ENCODE data around the gene MUC5B. TPM values are rescaled to one million over a fixed set of nuclear protein-coding genes. Genes with fewer than 3 reads are reported as not detected.

The MUC5B gene
- total RNA-seq, 4 donors from 2014 or later, result not detected

GRCh38 chr11:1218788-1219445 is 3.9 kb upstream of the MUC5B start:
- H3K27me3 ChIP-seq, result no peaks in the 10 kb centered on the region
- no peak overlapping the region for H3K27ac ChIP-seq
- TF ChIP-seq CTCF (IDR thresholded peaks at IDR 0.05) (no peak), POLR2A (IDR thresholded peaks at IDR 0.05) (no peak)
- H3K36me3 ChIP-seq, result no peaks in the 10 kb centered on the region
- no peak overlapping the region for H3K4me3 ChIP-seq (replicated peaks in 1 of 3)
- intact Hi-C loops (cut with DNase I), result no loop called here
- DNase-seq, result no peak
- peaks cover 0 to 11% of the 10 kb centered on the region in 2 donors for H3K4me1 ChIP-seq
- 88 to 91% methylated on average over 9 to 15 of the region's 16 CpGs for WGBS, 2 donors
- no peaks in the 10 kb centered on the region for H3K9me3 ChIP-seq

- H3K4me3 ChIP-seq (replicated peaks in 1 of 3), result no peak overlapping the region
- H3K36me3 ChIP-seq, result no peaks in the 10 kb centered on the region
- intact Hi-C loops (cut with DNase I), result no loop called here
- H3K27ac ChIP-seq, result no peak overlapping the region
- TF ChIP-seq CTCF (IDR thresholded peaks at IDR 0.05) (no peak), POLR2A (IDR thresholded peaks at IDR 0.05) (no peak)
- no peak for DNase-seq
- no peaks in the 10 kb centered on the region for H3K9me3 ChIP-seq
- 21 to 90% methylated on average over 2 of the region's 10 CpGs for WGBS, 2 donors
- H3K4me1 ChIP-seq, result peaks cover 0 to 11% of the 10 kb centered on the region in 2 donors
- H3K27me3 ChIP-seq, result no peaks in the 10 kb centered on the region
These were observed 3.4 kb upstream of the MUC5B start for GRCh38 chr11:1219446-1219833.

DNA sequence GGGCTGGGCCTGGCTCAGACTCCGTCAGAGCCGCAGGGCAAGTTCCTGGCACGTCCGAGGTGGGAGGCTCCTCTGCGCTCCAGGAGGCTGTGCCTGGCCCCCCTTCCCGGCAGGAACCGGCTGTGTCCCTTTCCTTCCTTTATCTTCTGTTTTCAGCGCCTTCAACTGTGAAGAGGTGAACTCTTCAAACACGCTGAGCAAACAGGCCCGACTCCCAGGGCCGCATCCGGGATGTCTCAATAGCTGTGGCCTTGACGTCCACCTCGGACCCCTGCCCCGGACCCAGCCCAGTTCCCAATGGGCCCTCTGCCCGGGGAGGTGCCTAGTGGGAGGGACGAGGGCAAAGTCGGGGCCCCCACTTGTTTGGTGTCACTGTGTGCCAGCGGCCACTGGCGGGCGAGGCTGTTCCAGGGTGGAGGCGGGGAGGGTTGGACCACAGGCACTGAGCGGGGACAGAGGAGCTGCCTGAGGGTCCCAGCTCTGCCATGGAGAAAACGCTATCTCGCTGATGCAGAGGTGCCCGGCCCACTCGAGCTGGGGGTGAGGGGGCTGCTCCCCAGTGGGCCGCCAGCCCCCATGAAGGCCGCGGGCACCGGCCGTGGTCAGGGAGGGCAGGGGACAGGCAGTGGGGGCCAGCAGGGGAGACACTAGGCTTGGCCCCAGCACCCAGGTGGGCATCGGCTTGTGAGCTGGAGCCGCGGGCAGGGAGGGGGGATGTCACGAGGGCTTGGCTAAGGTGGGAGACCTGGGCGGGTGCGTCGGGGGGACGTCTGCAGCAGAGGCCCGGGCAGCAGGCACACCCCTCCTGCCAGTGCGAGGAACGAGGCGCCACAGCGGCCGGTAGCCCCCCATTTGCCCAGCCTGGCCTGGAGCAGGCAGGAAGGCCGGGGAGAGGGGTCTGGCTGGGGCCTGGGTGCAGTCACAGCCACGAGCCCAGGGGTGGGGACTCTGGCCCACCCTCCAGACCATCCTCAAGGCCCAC is 2.7 kb upstream of the MUC5B start:
- Histone ChIP-seq H3K9me3 (no peaks in the 10 kb centered on the region), H3K4me3 (replicated peaks in 1 of 3) (no peak overlapping the region), H3K4me1 (peaks cover 0 to 11% of the 10 kb centered on the region in 2 donors), H3K27me3 (no peaks in the 10 kb centered on the region), H3K36me3 (no peaks in the 10 kb centered on the region), H3K27ac (no peak overlapping the region)
- WGBS, 2 donors, result 15 to 41% methylated on average over 20 to 33 of the region's 48 CpGs
- no peak for TF ChIP-seq CTCF (IDR thresholded peaks at IDR 0.05)
- no peak for TF ChIP-seq POLR2A (IDR thresholded peaks at IDR 0.05)
- DNase-seq, result peak; percentile 27 to 33
- intact Hi-C loops (cut with DNase I), result no loop called here

- no peaks in the 10 kb centered on the region for H3K27me3 ChIP-seq
- H3K4me1 ChIP-seq, result peaks cover 0 to 11% of the 10 kb centered on the region in 2 donors
- no peak for DNase-seq
- no peaks in the 10 kb centered on the region for H3K9me3 ChIP-seq
- no peaks in the 10 kb centered on the region for H3K36me3 ChIP-seq
- H3K27ac ChIP-seq, result no peak overlapping the region
- no peak overlapping the region for H3K4me3 ChIP-seq (replicated peaks in 1 of 3)
- WGBS, 2 donors, result 59 to 67% methylated on average over 26 to 28 of the region's 28 CpGs
- TF ChIP-seq CTCF (IDR thresholded peaks at IDR 0.05) (no peak), POLR2A (IDR thresholded peaks at IDR 0.05) (no peak)
- intact Hi-C loops (cut with DNase I), result no loop called here
These were observed 1.7 kb upstream of the MUC5B start for GRCh38 chr11:1220941-1221721.
